Thoracic aorta (tissue), 2 donors: ENCODE data around the gene DLGAP4. TPM values are rescaled to one million over a fixed set of nuclear protein-coding genes. Genes with fewer than 3 reads are reported as not detected.

Experiments
- ATAC-seq: fragments of 150-250 bp; one replicate; pipeline ENCODE4 v1.8.0; 2017; ENCODE audit warnings: low read depth; ENCODE audit not compliant: insufficient number of reproducible peaks, low FRiP score
- DNase-seq: peaks from one replicate; pipeline ENCODE4 v3.0.0-alpha.2; 2020; ENCODE audit warnings: low spot score
- H3K27ac ChIP-seq, 2 donors: fragments of 200-600 bp; sonication (generic); 1 replicate in 1 of 2; 2 replicates in 1 of 2; pipeline ENCODE4 v1.5.1; 2016; ENCODE audit warnings: mild to moderate bottlenecking in 2 of 2, moderate library complexity in 2 of 2
- H3K27me3 ChIP-seq: fragments of 200-600 bp; sonication (generic); replicated peaks from 2 replicates; pipeline ENCODE4 v1.6.0; 2016; ENCODE audit warnings: mild to moderate bottlenecking; ENCODE audit not compliant: insufficient read depth
- H3K36me3 ChIP-seq: fragments of 200-600 bp; sonication (generic); one replicate; pipeline ENCODE4 v1.5.1; 2016
- H3K4me1 ChIP-seq, 2 donors: fragments of 200-600 bp; sonication (generic); 1 replicate in 1 of 2; 2 replicates in 1 of 2; pipeline versions ENCODE4 v1.5.1 to v1.6.0; 2016; ENCODE audit warnings: low read depth in 2 of 2, mild to moderate bottlenecking in 1 of 2; ENCODE audit not compliant: control insufficient read depth in 1 of 2
- H3K4me3 ChIP-seq: fragments of 200-600 bp; sonication (generic); 2 replicates; pipeline ENCODE4 v1.5.1; 2016; ENCODE audit warnings: mild to moderate bottlenecking
- H3K9me3 ChIP-seq: fragments of 200-600 bp; sonication (generic); 2 replicates; pipeline ENCODE4 v1.5.1; 2016
- total RNA-seq, 2 donors: library from RNA; depleted of rRNA; stranded (reverse); fragments of >200 nt; gene quantifications; one replicate each; pipeline versions ENCODE4 v1.1.0 to v1.2.3, GENCODE V29; 2016
- TF ChIP-seq, protein P1 (sequence below): fragments of 200-600 bp; sonication (generic); IDR thresholded peaks from one replicate; pipeline ENCODE4 v1.5.1; 2019; ENCODE audit warnings: antibody characterized with exemption

DLGAP4 gene
- total RNA-seq, 2 donors from 2014 or later = 66.2 to 105 TPM

DNA sequence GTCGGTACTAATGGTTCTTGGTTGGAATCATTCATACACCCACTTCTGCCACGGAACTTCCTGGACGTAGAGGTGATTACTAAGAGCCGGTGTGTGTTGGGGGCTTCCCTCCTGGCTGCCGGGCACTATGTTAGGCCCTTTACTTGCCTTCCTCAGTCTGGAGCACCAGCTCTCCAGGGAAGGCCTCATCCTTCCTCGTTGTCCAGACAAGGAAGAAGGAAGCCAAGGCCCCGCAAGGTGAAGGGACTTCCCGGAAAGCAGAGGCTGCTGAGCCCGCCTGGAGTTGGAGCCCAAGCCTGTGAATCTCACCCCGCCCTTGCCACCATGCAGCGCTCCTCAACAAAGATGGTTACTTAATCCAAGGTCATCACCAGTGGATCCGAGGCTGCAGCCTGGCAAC lies 43.7 kb upstream of the DLGAP4 start:
- no peaks in the 10 kb centered on the region for H3K4me1 ChIP-seq
- ATAC-seq = no peak
- DNase-seq = no peak

GRCh38 chr20:36264426-36265246 lies 41.5 kb upstream of the DLGAP4 start:
- H3K4me3 ChIP-seq = no peak overlapping the region
- no peak for ATAC-seq
- TF ChIP-seq, protein P1, sequence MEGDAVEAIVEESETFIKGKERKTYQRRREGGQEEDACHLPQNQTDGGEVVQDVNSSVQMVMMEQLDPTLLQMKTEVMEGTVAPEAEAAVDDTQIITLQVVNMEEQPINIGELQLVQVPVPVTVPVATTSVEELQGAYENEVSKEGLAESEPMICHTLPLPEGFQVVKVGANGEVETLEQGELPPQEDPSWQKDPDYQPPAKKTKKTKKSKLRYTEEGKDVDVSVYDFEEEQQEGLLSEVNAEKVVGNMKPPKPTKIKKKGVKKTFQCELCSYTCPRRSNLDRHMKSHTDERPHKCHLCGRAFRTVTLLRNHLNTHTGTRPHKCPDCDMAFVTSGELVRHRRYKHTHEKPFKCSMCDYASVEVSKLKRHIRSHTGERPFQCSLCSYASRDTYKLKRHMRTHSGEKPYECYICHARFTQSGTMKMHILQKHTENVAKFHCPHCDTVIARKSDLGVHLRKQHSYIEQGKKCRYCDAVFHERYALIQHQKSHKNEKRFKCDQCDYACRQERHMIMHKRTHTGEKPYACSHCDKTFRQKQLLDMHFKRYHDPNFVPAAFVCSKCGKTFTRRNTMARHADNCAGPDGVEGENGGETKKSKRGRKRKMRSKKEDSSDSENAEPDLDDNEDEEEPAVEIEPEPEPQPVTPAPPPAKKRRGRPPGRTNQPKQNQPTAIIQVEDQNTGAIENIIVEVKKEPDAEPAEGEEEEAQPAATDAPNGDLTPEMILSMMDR = no peak
- no peaks in the 10 kb centered on the region for H3K36me3 ChIP-seq
- no peak for DNase-seq
- H3K4me1 ChIP-seq = no peaks in the 10 kb centered on the region
- H3K27ac ChIP-seq = no peak overlapping the region
- H3K9me3 ChIP-seq = no peaks in the 10 kb centered on the region
- H3K27me3 ChIP-seq = no peaks in the 10 kb centered on the region

More for the DNA sequence above, 43.7 kb upstream of the DLGAP4 start:
- H3K27ac ChIP-seq = no peak overlapping the region
- no peak overlapping the region for H3K4me3 ChIP-seq
- H3K27me3 ChIP-seq = no peaks in the 10 kb centered on the region
- H3K9me3 ChIP-seq = no peaks in the 10 kb centered on the region
- H3K36me3 ChIP-seq = no peaks in the 10 kb centered on the region
- TF ChIP-seq, protein P1 = no peak

GRCh38 chr20:36266189-36266588 lies 40.0 kb upstream of the DLGAP4 start:
- no peaks in the 10 kb centered on the region for H3K27me3 ChIP-seq
- no peaks in the 10 kb centered on the region for H3K4me1 ChIP-seq
- no peak for DNase-seq
- ATAC-seq = no peak
- H3K27ac ChIP-seq = no peak overlapping the region
- H3K9me3 ChIP-seq = no peaks in the 10 kb centered on the region
- H3K36me3 ChIP-seq = no peaks in the 10 kb centered on the region
- TF ChIP-seq, protein P1 = no peak
- no peak overlapping the region for H3K4me3 ChIP-seq

- Histone ChIP-seq H3K36me3 (no peaks in the 10 kb centered on the region), H3K9me3 (no peaks in the 10 kb centered on the region), H3K27ac (no peak overlapping the region), H3K4me1 (no peaks in the 10 kb centered on the region), H3K27me3 (no peaks in the 10 kb centered on the region), H3K4me3 (no peak overlapping the region)
- TF ChIP-seq, protein P1 = no peak
- DNase-seq = no peak
- ATAC-seq = no peak
Observed at GRCh38 chr20:36267605-36268381, 38.3 kb upstream of the DLGAP4 start.
